ENCODE measurements around the gene CGNL1. TPM values are rescaled to one million over a fixed set of nuclear protein-coding genes. Genes with fewer than 3 reads are reported as not detected.

Gene CGNL1
- total and polyA plus RNA-seq, 10 of the 15 experiments (the other 5 are each of a cell fraction or from before 2014, with no cell fraction given), result under 0.01 to 0.27 (median 0.04) TPM; not detected in 3

DNA sequence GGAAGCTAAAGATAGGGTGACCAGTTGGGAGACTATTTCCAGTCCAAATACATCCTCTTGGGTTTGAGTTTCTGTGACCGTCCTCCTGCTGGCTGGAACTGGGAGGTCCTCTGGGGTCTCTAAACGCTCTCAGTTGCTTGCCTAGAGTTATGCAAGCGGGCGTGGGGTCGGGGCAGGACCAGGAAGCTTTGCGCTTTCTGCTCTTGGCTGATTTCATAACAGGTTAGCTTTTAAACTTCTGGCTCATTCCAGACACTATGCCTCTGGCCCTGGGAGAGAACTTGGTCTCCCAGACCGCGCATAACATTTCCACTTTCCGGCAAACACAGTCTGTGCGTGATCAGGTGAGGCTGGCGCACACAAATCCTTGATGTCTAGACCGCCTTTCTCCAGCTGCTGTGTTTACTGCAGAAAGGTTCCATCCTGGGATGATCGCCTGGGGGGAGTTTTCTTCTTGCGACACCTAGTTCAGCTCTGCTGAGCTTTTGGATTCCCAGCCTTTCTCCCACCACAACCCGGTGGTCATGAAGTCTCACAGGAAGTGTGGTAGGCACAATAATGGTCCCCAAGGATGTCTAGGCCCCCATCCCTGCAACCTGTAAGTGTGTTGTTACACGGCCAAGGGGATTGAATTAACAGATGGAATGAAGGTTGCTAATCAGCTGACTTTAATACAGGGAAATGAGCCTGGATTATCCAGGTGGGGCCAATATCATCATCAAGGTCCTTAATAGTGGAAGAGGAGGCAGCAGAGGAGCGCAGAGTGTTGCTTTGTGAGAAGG, 23.6 kb upstream of the CGNL1 start:
- no peaks in the 10 kb centered on the region for H3K79me2 ChIP-seq (ENCODE audit: control insufficient read depth, insufficient read depth, low read length)
- no peaks in the 10 kb centered on the region for H3K36me3 ChIP-seq (ENCODE audit: control insufficient read depth in 2 of 2, insufficient read depth in 2 of 2, low read length in 1 of 2)
- intact Hi-C loops (cut with micrococcal nuclease; ENCODE audit: unreplicated experiment) (no loop called here), in situ Hi-C loops (cut with MboI) (no loop called here)
- peaks cover 0 to 2% of the 10 kb centered on the region in 2 experiments; a peak in 3 of 4 replicates for H3K27me3 ChIP-seq (replicated peaks in 1 of 2; ENCODE audit: control insufficient read depth in 2 of 2, insufficient read depth in 2 of 2, low read length in 1 of 2)
- no peaks in the 10 kb centered on the region for H3K9me3 ChIP-seq (replicated peaks; ENCODE audit: control insufficient read depth, insufficient read depth, low read length)
- no peak for FAIRE-seq
- 45% methylated on average over 17 of the region's 17 CpGs for WGBS (ENCODE audit: insufficient coverage, insufficient replicate concordance, low lambda C conversion rate, missing lambda C conversion rate)
- H3K4me2 ChIP-seq (ENCODE audit: control insufficient read depth, insufficient read depth), result no peak overlapping the region
- no peak overlapping the region for H3K4me3 ChIP-seq
- CTCF ChIA-PET, result interaction anchor here (3.0 kb wide), 1 partner anchor 12 kb away, joined by 13 read pairs; no protein-coding TSS in a partner anchor
- BruUV-seq (replicated peaks), result no TSS peak
- H3K27ac ChIP-seq (ENCODE audit: control insufficient read depth, insufficient read depth), result no peak overlapping the region
- H3K9ac ChIP-seq (ENCODE audit: control insufficient read depth, insufficient read depth, low read length), result no peak overlapping the region
- TF ChIP-seq ZNF207 (IDR thresholded peaks at IDR 0.05; ENCODE audit: borderline replicate concordance) (no peak), EP300 (IDR thresholded peaks at IDR 0.05; ENCODE audit: borderline replicate concordance in 1 of 2, control insufficient read depth in 1 of 2, low read depth in 2 of 2, low read length in 2 of 2) (no peak), HDAC2 (IDR thresholded peaks at IDR 0.05) (no peak), MYB (IDR thresholded peaks at IDR 0.05; ENCODE audit: borderline replicate concordance, low read depth, low read length) (no peak), TAF1 (IDR thresholded peaks at IDR 0.05; ENCODE audit: borderline replicate concordance, low read depth, low read length) (no peak), IKZF1 (conservative IDR thresholded peaks at IDR 0.05) (no peak)
- TF ChIP-seq, protein P1, sequence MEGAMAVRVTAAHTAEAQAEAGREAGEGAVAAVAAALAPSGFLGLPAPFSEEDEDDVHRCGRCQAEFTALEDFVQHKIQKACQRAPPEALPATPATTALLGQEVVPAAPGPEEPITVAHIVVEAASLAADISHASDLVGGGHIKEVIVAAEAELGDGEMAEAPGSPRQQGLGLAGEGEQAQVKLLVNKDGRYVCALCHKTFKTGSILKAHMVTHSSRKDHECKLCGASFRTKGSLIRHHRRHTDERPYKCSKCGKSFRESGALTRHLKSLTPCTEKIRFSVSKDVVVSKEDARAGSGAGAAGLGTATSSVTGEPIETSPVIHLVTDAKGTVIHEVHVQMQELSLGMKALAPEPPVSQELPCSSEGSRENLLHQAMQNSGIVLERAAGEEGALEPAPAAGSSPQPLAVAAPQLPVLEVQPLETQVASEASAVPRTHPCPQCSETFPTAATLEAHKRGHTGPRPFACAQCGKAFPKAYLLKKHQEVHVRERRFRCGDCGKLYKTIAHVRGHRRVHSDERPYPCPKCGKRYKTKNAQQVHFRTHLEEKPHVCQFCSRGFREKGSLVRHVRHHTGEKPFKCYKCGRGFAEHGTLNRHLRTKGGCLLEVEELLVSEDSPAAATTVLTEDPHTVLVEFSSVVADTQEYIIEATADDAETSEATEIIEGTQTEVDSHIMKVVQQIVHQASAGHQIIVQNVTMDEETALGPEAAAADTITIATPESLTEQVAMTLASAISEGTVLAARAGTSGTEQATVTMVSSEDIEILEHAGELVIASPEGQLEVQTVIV (IDR thresholded peaks at IDR 0.05; ENCODE audit: borderline replicate concordance, partially characterized antibody), result no peak
- TF ChIP-seq, protein P2, sequence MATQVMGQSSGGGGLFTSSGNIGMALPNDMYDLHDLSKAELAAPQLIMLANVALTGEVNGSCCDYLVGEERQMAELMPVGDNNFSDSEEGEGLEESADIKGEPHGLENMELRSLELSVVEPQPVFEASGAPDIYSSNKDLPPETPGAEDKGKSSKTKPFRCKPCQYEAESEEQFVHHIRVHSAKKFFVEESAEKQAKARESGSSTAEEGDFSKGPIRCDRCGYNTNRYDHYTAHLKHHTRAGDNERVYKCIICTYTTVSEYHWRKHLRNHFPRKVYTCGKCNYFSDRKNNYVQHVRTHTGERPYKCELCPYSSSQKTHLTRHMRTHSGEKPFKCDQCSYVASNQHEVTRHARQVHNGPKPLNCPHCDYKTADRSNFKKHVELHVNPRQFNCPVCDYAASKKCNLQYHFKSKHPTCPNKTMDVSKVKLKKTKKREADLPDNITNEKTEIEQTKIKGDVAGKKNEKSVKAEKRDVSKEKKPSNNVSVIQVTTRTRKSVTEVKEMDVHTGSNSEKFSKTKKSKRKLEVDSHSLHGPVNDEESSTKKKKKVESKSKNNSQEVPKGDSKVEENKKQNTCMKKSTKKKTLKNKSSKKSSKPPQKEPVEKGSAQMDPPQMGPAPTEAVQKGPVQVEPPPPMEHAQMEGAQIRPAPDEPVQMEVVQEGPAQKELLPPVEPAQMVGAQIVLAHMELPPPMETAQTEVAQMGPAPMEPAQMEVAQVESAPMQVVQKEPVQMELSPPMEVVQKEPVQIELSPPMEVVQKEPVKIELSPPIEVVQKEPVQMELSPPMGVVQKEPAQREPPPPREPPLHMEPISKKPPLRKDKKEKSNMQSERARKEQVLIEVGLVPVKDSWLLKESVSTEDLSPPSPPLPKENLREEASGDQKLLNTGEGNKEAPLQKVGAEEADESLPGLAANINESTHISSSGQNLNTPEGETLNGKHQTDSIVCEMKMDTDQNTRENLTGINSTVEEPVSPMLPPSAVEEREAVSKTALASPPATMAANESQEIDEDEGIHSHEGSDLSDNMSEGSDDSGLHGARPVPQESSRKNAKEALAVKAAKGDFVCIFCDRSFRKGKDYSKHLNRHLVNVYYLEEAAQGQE (IDR thresholded peaks at IDR 0.05; ENCODE audit: low read depth, low read length), result no peak
- TF ChIP-seq, protein P3, sequence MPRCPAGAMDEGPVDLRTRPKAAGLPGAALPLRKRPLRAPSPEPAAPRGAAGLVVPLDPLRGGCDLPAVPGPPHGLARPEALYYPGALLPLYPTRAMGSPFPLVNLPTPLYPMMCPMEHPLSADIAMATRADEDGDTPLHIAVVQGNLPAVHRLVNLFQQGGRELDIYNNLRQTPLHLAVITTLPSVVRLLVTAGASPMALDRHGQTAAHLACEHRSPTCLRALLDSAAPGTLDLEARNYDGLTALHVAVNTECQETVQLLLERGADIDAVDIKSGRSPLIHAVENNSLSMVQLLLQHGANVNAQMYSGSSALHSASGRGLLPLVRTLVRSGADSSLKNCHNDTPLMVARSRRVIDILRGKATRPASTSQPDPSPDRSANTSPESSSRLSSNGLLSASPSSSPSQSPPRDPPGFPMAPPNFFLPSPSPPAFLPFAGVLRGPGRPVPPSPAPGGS (IDR thresholded peaks at IDR 0.05; ENCODE audit: borderline replicate concordance, insufficient read depth, low read depth, low read length, poor library complexity, severe bottlenecking), result no peak
- DNase-seq (ENCODE audit: low read depth, low spot score), result no peak
- POLR2A ChIA-PET, result interaction anchor here (0.5 kb wide), 1 partner anchor 15 kb away, joined by 3 read pairs; no protein-coding TSS in a partner anchor
- H4K20me1 ChIP-seq (ENCODE audit: control insufficient read depth, insufficient read depth), result no peaks in the 10 kb centered on the region
- no peak for ATAC-seq
- SMC1A ChIA-PET (ENCODE audit: uncharacterized antibody, unreplicated experiment), result interaction anchor here (0.7 to 1.0 kb wide), 2 partner anchors 10 to 175 kb away, joined by 3 read pairs; no protein-coding TSS in a partner anchor
- no peaks in the 10 kb centered on the region for H3K4me1 ChIP-seq (ENCODE audit: control insufficient read depth, insufficient read depth, low read length)
- no peak overlapping the region for H2AFZ ChIP-seq (ENCODE audit: control insufficient read depth, low read depth, low read length)
- RAD21 ChIA-PET (ENCODE audit: unreplicated experiment), result no interaction called here

Measured in GM12878 (cell line).